SH-SY5Y (cell line): ENCODE data around the gene SLC66A1.

Source experiments
- GATA2 ChIP-seq: IDR thresholded peaks from 2 replicates; pipeline ENCODE4 v1.6.1; 2011; ENCODE audit warnings: mild to moderate bottlenecking, low read depth, low read length
- GATA3 ChIP-seq: IDR thresholded peaks from 2 replicates; pipeline ENCODE4 v1.6.1; 2011; ENCODE audit warnings: low read depth, mild to moderate bottlenecking, low read length, moderate library complexity

DNA sequence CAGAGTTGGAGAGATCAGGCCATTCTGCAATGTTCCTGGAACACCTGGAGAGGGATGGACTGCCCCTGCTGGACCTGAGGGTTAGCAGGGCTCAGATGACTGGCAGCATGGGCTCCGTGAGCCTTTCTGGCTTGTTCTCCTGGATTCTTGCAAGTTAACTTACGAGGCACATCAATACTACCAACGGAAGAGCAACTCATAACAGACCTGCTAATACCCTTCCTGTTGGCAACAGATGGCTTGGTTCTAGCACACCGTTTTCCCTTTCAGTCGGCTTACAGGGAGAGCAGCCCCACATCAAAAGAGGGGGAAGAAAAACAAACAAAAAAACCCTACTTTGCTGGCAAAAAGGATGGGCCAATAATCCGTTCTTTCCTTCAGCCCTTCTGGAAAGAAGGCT, 47.9 kb downstream of the SLC66A1 start:
- TF ChIP-seq GATA2 (no peak), GATA3 (no peak)
